Activated CD8-positive, alpha-beta memory T cell treated with anti-CD3 and anti-CD28 coated beads, Interleukin-2, amount 50 U/mL, for 48 hours (primary cell): ENCODE data around the gene OR6K6.

Experiments
- DNase-seq: peaks from one replicate; pipeline ENCODE4 v3.0.0-alpha.2; 2020

OR6K6 gene

GRCh38 chr1:158754420-158754819 lies at the start of gene OR6K6:
OR6K6 (plus strand) TSS chr1:158754720; CDS start chr1:158754888, 168 bp downstream.
- DNase-seq: no peak

DNA sequence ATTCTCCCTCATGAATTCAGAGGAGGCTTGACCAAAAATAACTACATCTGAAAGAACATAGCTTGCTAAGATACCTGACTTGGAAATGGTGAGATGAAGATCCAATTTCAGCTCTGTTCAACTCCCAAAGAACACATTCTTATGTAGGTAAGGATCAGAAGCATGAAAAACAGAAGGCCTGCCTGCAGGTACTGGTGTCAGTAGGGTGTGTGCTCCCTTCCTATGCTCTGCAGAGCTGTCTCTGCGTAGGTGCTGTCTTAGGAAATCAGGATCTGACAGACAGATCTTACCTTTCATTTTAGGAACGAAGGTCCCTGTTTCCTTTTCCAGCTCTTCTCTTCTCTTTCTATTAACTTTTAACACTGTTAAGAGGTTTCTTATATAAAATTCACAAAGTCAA lies 48.4 kb upstream of the OR6K6 start:
- no peak for DNase-seq

GRCh38 chr1:158711098-158711497 lies 43.4 kb upstream of the OR6K6 start:
- DNase-seq: no peak

DNA sequence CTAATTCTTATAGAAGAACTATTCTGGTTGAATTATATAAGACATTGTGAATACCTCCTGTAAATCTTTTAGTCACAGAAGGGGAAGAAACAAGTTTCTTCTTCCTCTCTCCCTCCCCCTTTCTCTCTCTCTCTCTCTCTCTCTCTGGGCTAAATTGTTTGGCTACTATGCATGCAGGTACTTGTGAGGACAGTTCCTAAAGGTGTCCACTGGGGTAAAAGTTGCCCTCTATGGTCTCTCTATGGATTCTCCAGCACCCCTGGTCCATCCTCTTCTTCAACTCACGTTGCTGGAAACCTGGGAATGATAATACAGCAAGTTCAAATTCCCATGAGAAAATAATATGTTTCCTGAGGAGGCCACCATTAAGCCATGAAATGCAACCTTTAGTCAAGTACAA lies 39.8 kb upstream of the OR6K6 start:
- no peak for DNase-seq

DNA sequence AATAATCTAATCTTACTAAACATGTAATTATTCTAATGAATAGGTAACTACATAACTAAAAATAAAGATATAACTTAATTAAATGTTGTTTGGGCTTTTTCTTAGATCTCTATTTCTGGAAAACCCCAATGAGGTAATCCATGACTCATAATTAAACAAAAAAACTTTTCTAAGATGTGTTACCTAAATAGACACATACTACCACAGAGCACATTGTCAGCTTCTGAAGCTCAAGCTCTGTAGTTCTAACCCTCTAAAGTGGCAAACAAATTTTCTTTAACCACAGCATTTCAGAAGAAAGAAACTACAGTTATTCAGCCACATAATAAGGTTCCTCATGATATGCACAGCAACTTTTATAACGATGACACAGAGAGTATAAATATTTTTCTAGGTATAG lies 38.2 kb upstream of the OR6K6 start:
- no peak for DNase-seq

DNA sequence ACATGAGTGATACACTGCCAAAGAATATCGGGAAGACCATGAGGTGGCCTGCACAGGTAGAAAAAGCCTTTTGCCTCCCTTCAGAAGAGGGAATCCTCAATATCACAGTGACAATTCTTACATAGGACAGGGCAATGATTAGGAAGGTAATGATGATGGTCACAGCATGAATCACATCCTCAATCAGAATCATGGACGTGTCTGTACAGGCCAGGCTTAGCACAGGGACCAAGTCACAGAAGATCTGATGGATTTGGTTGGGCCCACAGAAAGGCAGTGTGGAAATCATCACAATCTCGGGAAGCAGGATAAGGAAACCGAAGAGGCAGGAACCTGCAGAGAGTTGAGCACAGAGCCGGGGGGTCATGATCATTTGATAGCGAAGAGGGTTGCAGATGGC lies 37.2 kb upstream of the OR6K6 start:
- DNase-seq: no peak

- no peak for DNase-seq
Measured at GRCh38 chr1:158719664-158720063, 34.9 kb upstream of the OR6K6 start.

DNA sequence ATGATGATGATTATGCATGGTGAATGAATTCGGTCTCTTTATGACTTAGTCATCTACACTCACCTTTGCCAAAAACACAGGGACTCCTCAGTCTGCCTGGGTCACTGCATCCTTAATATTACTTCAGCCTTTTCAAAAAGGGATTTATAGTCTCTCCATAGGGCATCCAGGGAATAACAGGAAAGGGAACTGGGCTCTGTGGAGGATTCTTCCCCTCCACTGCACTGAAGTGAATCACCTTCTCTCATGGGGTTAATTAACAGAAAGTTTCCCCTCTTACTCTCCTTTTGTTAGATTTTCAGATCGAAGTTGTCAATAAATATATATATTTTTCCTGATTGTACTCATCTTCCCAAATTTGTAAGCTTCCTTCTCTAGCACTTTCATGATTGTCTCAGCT lies 33.9 kb upstream of the OR6K6 start, which contains the start of gene OR6K3:
Gene OR6K3 (minus strand): TSS at position 101 of the 400 bp plus-strand sequence. CDS start 2,605 bp downstream, outside the sequence.
- DNase-seq: no peak

DNA sequence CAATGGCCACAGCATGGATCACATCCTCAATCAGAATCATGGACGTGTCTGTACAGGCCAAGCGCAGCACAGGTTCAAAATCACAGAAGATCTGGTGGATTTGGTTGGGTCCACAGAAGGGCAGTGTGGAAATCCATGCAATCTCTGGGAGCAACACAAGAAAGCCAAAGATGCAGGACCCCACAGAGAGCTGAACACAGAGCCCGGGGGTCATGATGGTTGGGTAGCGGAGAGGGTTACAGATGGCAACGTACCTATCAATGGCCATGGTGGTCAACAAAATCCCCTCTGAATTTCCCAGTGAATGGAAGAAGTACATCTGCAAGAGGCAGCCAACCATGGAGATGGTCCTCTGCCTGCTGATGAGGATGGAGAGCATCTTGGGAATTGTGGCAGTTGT lies 30.1 kb upstream of the OR6K6 start:
- no peak for DNase-seq

- no peak for DNase-seq
Measured at GRCh38 chr1:158728510-158729225, 25.9 kb upstream of the OR6K6 start.

GRCh38 chr1:158730453-158730852 lies 24.1 kb upstream of the OR6K6 start:
- no peak for DNase-seq

GRCh38 chr1:158731707-158732106 lies 22.8 kb upstream of the OR6K6 start:
- no peak for DNase-seq

DNA sequence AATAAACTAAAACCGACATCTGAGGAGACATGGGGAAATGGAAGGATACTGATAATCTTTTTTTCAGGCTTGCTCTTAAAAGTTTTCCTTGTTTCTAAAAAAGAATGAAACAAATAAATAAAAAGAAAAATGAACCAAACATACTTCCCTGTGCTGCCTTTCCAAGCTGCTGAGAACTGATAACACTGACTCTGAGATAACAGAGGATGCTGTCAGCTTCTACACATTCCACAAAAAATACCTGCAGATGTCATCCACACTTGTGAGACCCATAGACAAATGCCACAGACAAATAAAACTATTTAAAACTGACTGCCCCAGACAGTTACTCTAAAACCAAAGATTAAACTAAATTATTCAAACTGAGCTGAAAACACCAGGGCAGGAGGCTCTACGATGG lies 22.0 kb upstream of the OR6K6 start:
- no peak for DNase-seq

GRCh38 chr1:158735848-158736247 lies 18.7 kb upstream of the OR6K6 start:
- DNase-seq: no peak

DNA sequence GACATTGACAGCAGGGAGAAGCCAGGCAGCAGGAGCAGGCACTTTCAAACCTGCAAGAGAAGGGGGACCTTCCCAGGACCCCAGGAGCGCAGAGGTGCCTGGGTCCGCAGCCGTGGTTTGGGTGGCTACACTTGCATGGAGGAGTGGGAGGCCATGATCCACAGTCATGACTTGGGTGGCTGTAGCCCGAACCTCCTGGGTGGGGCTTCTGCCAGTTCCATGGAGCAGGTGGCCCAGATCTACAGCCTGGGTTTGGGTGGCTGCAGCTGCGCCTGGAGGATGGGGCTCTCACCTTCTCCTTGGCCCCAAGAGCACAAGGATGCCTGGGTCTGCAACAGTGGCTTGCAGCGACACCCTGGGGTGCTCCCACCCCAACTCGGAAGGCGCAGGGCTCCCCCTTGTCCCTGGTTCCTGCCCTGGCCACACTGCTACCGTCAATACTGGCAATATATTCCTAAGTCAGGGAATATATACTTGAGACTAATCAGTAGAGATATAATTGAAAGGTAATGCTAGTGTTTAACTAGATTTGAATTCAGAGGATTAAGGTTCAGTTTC lies 2.3 kb upstream of the OR6K6 start:
- no peak for DNase-seq

DNA sequence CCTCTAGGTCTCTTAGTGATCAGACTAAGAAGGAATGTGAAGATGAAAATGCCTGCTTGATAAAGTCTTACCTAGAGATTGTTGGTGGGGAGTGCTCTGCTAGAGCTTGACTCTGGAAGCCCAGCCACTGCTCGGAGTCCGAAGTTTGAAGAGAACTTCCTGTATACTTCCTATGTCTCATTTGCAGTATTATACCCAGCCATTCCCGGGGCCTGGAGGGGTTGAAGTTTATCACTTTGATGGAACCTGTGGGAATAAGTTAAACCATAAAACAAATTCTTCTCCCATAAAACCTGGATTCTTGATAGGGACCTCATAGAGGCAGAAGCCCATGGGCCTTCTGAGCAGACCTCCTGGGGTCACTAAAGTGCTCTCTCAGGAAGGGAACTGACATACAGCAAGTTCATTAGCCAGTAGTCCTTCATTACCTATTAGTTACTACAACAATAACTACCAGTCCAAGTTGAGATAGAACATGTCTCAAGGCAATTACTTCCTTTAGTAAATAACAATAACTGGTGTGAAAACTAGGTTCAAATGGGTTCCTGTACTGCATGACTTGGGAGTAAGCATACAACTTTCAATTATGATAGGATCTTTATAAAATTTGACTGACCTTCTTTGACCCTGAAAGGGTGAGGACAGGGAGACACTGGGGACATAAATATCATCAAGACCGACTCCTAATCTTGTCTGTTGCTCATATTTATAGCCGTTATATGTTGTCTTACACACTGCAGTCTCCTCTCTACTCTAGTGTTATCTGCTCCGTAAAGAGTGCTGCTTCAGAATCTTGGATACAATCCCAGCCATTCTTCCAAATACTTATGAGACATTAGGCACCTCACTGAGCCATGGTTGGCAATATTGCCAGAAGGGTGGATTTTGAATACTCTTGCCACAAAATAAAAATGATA lies 17.7 kb downstream of the OR6K6 start, which contains the start of gene OR6N1:
Gene OR6N1 (minus strand): TSS at position 246 of the 917 bp plus-strand sequence. CDS start 5,513 bp downstream, outside the sequence.
- no peak for DNase-seq

GRCh38 chr1:158781104-158781503 lies 26.6 kb downstream of the OR6K6 start, which contains the start of gene OR6N2:
OR6N2 (minus strand) TSS chr1:158781204; CDS start chr1:158777635, 3,569 bp downstream.
- no peak for DNase-seq

DNA sequence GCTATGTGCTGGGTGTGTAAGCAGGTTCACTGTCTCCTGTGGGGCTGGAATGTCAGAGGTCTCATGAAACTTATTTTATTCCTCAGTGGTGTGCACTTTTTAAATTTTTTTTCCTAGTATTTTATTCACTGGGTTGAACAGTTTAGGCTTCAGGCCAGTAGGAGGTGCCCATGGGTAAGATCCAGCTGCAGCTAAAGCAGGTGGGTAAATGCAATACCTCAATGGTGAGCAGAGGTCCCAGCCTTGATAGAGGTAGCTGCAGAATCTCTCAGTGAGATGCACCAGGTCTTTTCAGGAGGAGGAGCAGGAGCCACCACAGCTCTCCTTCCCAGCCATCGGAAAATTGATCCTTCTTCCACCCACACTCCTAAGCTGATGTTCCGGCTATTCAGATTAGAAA lies 39.1 kb downstream of the OR6K6 start:
- DNase-seq: no peak

DNA sequence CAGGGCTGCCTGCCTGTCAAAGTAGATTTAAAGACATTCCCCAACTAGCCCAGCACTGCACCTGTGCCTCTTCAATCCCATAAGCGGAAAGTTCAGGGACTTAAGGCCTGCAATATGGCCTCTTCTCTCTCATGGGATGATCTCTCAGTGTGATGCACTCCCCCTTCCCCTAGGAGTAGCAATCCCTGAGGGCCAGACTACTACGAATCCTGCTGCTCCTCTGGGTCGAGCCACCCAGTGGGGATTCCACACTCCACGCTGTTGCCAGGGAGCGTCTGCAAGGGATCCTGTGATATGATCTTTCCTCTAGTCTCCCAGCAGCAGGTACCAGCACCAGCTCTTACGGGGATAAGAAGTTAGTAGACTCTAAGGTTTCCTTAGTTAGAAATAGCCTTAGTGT lies 39.7 kb downstream of the OR6K6 start:
- no peak for DNase-seq

GRCh38 chr1:158798531-158798930 lies 44.0 kb downstream of the OR6K6 start:
- no peak for DNase-seq

DNA sequence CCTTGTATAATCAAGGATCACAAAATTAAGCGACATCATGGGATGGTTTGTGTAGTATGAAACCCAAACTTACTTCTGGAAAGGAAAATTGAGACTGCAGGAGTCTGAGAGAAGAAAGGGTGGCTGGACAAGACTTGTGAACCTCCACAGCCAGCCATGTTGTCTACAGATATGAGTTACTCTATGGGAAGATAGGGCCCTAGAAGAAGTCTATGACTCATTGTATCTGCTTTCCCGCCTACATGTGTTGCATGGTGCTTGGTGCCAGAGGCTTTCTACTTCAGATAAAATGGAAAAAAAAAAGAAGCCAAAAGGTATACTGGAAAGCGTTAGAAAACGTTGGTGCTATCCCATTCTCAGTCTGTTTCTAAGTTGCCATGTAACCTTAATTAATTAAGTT lies 45.2 kb downstream of the OR6K6 start:
- no peak for DNase-seq

- DNase-seq: no peak
Measured at GRCh38 chr1:158800526-158800925, 46.0 kb downstream of the OR6K6 start.

DNA sequence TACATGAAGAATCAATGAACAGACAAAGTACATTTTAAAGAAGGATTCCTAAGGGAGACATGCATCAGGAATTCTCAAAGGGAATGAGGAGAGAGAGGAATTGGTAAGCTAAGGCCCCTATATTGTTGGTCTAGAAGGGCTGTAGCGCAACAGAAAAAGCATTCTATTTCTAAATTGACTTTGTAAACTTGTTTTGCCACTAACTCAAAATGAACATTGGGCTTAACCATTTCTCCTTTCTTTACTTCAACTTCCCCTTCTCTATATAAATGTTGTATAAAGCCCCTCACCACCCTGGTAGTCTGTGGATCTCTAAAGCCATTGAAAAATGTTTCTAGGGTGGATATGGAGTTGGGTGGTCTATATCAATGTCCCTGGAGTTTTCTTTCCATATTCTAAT lies 46.9 kb downstream of the OR6K6 start:
- no peak for DNase-seq

DNA sequence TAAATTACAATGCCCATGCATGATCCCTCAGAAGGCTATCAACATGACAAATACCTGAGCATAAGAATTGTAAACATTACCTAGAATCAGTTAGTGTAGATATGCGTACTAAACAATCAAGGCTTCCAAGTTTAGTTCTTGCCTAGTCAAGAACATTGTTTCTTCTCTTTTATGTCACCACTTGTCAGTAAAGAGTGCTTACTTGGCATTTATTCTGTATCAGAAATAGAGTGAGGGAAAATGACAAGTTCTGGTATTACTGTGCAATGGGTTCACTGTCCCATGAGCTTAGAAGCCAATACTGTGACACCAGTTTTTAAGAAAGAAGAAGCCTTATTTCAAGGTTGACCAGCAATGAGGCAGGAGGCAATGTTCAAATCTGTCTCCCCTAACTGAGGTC lies 49.2 kb downstream of the OR6K6 start:
- DNase-seq: no peak
